MM.1S (cell line): ENCODE data around the gene PNO1.

Source experiments
- CTCF ChIP-seq: fragments of 300-600 bp; sonication (generic); IDR thresholded peaks from 2 replicates; pipeline ENCODE4 v1.5.1; 2016; ENCODE audit warnings: antibody characterized with exemption, low read length, mixed read lengths
- EZH2phosphoT487 ChIP-seq: fragments of 300-600 bp; sonication (generic); IDR thresholded peaks from 2 replicates; pipeline ENCODE4 v1.6.1; 2018; ENCODE audit warnings: antibody characterized with exemption, low read length

GRCh38 chr2:68110102-68110501, 47.6 kb upstream of the PNO1 start:
- TF ChIP-seq CTCF: 0 out of 2 replicates have a peak, but pooled peaks have one; percentile 16
- no peak for TF ChIP-seq EZH2phosphoT487
